Central memory CD4-positive, alpha-beta T cell (primary cell): ENCODE measurements around the gene CLIP3.
"Not testable (repeated sequence)": the region's sequence is repeated elsewhere in the genome, so short reads cannot be mapped to it uniquely, and the experiment has no call there.

Source experiments
- DNase-seq: peaks from one replicate; pipeline ENCODE4 v3.0.0; 2022

The CLIP3 gene

DNA sequence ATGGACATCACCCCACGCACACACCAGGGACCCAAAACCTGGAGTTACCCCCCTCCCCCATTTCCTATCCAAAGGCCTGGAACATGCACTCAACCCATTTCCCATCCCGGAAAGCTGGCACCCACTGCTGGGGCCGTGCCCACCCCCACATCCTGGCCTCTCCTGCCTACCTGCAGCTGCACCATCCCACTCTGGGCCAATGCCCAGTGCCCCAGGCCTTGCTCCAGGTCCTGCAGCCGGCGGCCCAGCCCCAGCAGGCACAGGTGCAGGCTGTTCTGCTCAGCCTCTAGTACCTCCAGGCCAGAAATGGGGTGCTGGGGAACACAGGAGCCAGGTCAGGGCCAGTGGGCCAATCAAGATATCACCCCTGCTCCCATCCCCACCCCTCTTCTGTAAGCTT lies 25.7 kb downstream of the CLIP3 start:
- no peak for DNase-seq

DNA sequence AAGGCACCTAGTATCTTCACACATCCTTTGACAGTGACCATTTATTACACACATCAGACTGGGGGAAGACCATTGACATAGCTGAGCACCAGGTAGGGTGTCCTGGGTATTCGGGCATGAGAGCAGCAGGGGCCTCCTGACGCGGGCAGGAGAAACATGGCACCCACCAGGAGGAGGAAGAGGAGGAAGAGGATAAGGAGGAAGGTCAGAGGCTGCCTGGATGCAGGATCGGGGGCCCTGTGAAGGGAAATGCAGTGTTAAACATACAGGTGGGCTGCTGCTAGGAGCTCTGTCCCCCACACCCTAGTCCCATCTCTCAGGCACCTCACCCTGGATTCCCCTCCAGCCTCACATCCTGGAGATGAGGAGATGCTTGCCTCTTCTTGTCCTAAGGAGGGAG lies 29.4 kb downstream of the CLIP3 start:
- DNase-seq: no peak

DNA sequence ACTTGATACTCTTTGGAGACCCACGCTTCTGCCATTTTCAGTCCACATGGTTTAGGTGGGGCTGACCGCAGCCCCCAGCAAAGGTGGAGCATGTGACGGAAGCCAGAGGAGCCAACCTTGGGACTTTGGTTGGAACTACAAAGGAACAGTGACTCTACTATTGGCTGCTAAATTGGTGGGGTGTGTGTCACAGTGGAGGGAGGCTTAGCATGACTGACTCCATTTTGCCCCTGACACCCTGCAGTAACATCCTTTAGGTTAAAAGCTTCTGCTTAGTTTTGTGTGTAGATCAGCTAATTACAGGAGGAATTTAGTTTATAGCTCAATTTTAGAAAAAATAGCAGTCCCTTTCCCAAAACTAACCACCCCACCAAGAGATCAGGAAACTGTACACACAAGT lies 31.1 kb downstream of the CLIP3 start:
- DNase-seq: no peak

DNA sequence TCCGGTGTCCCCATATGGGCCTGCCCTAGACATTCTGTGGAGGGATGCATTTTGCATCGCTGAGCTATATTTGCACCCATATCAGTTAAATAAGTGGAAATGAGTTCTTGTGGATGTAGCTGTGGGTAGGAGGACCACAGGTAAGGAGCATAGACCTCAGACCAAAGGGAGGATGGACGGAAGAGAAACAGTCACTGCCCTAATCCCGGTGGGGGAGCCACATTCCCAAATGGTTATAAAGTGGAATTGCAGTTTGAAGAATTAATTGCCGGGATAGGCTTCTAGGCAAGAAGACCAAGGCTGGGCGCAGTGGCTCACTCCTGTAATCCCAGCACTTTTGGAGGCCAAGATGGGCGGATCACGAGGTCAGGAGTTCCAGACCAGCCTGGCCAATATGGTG lies 35.9 kb downstream of the CLIP3 start:
- DNase-seq: no peak

DNA sequence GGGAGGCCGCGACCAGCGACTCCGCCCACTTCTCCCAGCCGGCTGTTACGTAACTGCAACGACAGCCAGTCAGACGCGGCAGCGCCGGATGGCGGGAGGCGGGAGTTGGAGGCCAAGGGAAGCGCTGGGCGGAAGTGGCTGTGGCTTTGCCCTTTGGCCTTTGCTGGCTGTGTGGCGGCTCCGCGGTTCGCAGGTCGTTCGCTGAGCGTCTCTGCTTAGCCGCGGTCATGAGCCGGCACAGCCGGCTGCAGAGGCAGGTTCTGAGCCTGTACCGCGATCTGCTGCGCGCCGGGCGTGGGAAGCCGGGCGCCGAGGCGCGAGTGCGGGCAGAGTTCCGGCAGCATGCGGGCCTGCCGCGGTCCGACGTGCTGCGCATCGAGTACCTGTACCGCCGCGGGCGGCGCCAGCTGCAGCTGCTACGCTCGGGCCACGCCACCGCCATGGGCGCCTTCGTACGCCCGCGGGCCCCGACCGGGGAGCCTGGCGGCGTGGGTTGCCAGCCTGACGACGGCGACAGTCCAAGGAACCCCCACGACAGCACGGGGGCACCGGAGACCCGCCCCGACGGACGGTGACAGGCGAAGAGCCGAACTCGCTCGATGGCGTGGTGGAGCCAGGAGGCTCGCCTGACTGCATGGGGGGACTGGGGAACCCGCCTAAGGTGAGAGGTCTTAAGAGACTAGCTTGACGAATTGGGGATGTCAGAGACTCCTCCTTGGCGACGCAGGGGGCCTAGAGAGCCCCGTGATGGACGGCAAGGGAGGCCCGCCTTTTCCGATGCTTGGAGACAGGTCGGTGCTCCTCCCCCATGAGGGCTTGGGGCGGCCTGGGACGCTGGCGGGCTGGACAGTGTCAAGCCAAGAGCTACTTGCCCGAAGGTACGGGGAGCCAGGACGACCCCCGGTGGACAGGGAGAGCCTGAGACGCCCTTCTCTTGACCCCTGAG lies 37.4 kb downstream of the CLIP3 start, which contains the start of gene SDHAF1:
TSS of gene SDHAF1 (plus strand) at position 141 of the 946 bp plus-strand sequence. CDS start at position 228, 87 bp downstream.
- DNase-seq: peak; percentile 85

DNA sequence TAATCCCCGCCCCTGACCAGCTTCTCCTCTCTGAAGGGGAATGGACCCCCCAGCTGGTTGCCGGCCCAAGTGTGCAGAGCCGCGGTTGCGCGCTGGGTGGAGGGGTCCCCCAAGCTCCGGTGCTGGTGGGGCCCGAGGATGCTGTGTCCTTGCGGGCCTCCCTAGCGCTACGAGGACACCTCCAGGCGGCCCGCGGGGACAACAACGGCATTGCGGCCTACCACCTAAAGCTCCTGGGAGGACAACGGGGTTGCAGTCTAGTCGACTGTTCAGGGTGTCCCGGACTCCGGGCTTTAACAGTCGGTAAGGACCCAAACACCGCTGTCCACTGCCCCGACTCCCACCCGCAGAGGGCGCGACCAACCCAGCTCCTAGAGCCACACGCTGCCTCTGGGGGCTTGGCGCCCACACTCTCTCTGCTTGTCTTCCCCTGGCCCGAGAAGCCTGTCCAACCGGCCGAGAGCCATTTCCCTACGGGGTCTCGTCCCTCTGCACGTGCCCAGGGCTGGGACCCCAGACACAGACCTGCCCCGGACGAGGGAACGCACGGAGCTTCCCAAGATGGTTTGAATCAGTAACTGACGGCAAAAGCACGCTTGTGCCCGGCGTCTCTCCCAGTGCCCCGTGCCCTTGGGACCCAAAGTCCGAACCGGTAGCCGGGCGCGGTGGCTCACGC lies 38.6 kb downstream of the CLIP3 start:
- no peak for DNase-seq

DNA sequence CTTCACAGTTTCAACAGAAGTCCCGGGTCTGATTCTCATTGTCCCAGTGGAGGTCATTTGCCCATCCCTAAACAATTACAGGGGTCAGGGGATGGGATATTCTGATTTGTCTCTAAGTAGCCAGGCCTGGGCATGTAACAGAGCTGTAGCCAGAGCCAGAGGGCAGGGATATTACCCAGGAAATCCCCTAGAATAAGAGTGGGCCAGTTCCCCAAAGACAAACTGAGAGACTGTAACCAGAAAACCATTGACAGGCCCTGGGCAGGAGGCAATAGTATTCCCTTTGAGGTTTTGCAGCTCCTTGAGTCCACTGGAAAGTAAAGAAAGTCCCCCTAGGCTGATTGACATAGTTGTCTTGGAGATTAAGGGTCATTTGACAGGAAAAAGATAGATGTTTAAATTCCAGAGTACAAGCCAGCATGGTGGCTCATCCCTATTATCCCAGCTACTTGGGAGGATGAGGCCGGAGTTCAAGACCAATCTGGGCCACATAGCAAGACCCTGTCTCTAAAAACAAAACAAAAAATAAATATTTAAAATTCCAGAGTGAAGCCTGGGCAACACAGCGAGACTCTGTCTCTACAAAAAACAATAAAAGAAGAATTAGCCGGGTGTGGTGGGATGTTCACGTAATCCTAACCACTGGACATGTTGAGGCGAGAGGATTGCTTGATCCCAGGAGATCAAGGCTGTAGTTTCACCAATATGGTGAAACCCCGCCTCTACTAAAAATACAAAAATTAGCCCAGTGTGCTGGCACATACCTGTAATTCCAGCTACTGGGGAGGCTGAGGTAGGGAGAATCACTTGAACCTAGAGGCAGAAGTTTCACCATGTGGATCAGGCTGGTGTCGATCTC lies 39.5 kb downstream of the CLIP3 start:
- DNase-seq: no peak

DNA sequence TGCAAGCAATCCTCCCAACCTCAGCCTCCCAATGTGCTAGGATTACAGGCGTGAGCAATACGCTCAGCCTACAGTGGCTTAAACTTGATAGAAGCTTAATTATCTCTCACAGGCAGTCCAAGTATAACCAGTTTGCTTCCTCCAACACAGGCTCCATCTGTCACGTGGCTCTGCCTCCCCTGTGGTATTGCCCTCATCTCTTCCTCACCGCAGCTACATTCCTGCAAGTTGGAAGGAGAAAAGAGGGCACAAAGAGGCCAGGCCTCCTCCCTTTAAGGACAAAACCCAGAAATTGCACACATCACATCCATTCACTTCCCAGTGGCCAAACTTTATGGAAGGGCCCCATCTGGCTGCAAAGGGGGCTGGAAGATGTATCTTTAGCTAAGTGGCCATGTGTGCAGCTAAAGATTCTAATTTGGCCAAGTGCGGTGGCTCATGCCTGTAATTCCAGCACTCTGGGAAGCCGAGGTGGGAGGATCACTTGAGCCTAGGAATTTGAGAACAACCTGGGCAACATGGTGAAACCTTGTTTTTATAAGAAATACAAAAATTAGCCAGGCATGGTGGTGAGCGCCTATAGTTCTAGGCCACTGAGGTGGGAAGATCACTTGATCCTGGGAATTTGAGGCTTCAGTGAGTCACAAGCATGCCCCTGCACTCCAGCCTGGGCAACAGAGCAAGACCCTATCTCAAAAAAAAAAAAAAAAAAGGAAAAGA lies 40.8 kb downstream of the CLIP3 start:
- DNase-seq: no peak

DNA sequence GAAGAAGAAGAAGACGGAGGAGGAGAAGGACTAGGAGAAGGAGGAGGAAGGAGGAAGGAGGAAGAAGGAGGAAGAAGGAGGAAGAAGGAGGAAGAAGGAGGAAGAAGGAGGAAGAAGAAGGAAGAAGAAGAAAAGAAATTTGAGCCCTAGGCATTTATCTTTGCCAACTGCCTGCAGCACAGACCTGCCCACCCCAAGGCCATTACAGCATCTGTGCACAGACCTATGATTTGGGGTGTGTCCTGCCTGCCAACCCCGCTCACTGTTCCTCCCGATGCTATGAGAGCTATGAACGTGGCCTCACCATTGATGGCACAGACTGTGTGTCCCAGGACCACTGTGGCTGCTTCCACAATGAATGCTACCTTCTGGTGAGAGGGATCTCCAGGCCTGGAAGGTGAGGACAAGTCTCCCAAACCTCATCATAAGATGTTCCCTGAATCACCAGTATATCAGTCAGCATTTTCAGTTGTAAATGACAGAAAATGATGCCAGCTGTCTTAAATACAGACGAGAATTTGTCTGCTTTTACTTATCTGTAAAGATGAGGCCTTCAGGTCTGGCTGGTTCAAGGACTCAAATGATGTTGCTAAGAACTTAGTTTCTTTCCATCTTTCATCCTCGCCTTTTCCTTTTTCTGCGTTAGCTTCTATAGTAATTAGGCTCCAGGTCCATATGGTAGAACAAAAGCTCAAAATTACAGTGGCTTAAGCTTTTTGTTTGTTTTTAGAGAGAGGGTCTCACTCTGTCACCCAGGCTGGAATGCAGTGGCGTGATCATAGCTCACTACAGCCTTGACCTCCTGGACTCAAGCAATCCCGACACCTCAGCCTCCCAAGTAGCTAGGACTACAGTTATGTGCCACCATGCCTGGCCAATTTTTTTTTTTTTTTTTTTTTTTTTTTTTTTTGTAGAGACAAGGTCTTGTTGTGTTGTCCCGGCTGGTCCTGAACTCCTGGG lies 41.6 kb downstream of the CLIP3 start:
- DNase-seq: no peak

DNA sequence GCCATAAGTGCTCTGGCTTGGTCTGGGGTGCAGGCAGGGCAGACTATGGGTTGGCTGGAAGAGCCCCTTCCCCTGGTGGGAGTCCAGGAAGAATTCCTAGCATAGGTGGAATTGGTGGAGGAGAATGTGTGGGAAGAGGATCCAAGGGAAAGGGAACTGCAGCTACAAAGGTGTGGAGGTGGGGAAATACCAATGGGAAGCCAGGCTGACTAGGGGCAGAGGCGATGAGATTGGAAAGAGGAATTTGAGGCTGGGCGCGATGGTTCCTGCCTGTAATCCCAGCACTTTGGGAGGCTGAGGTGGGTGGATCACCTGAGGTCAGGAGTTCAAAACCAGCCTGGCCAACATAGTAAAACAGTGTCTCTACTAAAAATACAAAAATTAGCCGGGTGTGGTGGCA lies 42.5 kb downstream of the CLIP3 start:
- DNase-seq: no peak

DNA sequence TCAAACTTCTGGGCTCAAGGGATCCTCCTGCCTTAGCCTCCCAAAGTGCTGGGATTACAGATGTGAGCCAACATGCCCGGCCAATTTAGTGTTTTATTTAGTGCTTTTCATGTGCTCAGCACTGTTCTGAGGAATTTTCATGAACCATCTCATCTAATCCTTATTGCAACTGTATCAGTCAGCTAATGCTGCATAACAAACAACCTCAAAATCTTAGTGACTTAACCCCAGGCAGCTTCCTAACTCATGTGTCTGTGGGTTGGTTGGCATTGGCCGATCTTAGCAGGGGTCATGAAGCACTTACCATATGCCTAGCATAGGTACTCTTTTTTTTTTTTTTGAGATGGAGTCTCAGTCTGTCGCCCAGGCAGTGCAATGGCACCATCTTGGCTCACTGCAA lies 43.8 kb downstream of the CLIP3 start:
- no peak for DNase-seq

DNA sequence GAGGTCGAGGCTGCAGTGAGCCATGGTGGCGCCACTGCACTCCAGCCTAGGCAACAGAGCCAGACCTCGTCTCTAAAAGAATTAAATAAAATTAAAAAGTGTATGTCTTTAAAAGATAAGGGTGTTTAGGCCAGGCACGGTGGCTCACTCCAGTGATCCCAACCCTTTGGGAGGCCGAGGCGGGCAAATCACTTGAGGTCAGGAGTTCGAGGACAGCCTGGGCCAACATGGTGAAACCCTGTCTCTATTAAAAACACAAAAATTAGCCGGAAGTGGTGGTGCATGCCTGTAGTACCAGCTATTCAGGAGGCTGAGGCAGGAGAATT lies 45.1 kb downstream of the CLIP3 start:
- DNase-seq: no peak

DNA sequence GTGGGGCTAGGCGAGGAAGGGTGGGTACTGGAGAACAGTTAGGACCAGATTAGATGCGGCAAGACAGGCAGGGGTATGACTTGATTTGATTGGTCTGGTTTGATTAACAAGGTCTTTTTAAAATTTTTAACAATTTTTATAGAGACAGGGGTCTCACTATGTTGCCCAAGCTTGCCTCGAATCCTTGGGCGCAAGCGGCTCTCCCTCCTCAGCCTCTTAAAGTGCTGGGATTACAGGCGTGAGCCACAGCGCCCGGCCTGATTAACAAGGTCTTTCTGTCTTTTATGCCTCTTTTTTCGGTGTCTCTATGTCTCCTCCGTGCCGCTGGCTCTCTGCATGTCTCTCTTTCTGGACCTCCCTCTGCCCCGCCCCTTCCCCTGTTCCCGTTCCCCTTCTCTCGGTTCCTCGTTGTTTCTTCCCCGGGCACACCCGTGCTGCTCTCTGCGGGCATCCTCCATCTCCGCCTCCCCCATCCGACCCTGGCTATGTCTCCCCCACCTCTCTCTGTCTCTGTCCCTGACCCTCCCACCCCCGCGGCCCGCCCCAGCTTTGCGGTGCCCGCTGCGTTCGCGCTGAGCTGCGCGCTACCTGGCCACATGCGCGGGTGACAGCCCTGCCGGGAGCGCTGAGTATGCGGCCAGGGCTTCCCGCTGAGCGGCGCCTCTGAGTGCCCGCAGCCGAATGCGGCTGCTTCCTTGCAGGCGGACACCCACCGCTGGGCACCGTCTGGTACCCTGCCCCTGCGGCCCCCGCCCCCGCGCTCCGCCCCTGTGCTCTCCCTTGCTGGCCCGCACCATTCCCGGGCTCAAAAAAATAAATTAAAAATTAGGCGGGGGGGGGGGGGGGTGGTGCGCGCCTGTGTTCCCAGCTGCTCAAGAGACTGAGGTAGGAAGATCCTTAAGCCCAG lies 45.8 kb downstream of the CLIP3 start:
- DNase-seq: no peak

DNA sequence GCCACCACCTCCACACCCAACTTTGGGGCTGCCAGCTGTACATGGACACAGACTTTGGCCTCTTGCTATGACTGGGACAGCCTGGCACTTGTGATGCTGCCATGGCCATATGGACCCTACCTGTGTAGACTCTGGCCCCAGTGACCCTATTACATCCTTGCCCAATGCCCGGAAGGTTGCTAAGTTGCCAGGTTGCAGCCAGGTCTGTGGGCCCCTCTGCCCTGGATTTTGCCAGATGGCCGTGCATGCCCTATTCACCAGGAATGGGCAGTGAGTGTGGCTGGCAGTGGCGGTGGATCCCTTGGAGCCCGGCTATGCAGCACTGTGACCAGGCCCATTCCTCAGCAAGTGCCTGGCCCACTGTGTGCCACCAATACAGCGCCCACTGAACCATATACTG lies 46.6 kb downstream of the CLIP3 start:
- no peak for DNase-seq

DNA sequence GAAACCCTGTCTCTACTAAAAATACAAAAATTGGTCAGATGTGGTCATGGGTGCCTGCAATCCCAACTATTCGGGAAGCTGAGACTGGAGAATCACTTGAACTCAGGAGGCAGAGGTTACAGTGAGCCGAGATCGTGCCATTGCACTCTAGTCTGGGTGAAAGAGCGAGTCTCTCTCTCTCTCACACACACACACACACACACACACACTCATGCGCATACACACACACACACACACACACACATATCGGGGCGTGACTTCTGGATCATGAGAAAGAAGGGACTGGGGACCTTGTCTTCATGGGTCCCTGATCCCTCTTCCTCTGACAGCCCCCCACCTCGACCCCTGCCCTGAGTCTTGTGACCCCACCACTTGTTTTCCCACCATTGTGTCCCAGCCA lies 49.5 kb downstream of the CLIP3 start:
- no peak for DNase-seq

DNA sequence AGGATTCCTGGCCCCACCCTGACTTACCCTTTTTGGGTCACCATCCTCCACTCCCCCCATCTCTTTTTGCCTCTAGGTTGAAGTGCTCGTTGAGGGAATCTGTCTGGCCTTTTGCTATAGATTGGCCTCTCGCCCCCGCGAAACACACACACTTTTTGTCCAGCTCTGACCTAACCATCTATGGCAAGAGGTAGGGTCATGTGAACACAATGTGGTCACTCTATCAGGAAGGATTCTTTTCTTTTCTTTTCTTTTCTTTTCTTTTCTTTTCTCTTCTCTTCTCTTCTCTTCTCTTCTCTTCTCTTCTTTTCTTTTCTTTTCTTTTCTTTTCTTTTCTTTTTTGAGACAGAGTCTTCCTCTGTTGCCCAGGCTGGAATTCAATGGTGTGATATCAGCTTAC lies 51.7 kb downstream of the CLIP3 start:
- DNase-seq: not testable (repeated sequence)

DNA sequence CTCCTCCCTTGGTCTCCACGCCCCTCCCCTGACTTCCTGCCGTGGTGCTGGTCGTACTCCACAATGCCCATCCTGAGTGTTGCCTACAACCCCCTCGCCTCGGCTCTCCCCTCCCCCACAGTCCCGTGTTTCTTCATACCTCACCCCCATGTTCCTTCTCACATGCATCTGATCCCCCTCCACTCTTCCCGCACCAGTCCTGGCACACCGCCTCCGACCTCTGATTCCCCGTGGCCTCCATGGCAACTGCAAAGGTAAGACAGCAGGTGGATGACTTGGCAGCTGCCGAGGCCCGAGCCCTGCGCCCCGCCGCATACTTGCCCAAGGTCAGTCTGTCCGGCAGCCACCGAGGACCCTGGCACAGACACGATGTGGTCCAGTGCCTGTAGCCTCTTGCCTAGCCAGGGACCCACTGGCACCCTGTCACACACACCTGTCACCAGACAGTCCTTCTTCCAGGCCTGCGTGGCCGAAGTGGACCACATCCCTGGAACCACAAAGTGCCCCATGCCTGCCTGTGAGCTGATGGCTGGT lies 53.8 kb downstream of the CLIP3 start:
- DNase-seq: no peak

DNA sequence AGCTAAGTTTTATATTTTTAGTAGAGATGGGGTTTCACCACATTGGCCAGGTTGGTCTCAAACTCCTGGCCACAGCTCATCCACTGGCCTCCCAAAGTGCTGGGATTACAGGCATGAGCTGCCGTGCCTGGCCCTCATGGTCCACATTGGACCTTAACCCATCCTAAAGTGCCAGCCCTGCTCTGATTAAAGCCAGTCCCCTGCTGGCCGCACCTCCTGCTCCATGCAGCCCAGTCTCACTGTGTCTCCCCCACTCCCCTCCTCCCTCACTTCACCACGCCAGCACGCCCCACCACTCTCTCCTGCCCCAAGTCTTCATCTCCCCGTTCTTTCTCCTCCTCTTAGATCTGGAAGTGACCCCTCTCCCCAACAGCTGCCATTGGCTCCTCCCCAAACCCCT lies 54.4 kb downstream of the CLIP3 start:
- no peak for DNase-seq

DNA sequence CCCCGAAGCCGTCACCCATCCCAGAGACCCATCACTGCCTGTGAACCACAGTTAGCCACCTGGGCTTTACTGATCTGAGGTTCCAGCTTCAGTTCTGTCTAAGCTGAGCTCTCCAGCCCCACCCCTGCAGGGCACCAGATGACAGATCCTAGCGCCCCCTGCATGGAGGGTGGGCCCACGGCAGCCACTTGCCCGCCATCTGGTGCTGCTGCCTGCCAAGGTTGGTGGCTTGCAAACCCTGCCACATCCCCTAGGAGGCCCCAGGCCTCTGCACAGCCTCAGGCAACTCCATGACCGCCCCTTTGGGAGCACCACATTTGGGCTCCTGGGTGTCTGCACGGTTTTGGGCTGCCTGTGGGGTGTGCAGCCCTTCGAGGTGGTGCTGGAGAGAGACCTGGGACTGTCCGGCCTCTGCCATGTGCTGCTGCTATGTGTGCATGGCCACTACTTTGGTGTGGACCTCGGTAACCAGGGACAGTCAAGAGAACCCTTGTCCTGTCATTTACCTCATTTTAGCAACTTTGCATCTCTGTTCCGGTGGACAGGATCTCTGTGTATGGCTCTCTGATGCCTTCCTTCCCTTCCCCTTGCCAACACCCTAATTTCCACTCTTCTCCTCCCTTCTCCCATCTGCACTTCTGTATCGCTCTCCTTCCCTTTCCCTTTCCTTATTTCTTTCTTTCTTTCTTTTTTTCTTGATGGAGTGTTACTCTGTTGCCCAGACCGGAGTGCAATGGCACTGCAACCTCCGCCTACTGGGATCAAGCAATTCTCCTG lies 55.0 kb downstream of the CLIP3 start:
- DNase-seq: no peak
